ENCODE measurements around the gene SH3TC1.

DNA sequence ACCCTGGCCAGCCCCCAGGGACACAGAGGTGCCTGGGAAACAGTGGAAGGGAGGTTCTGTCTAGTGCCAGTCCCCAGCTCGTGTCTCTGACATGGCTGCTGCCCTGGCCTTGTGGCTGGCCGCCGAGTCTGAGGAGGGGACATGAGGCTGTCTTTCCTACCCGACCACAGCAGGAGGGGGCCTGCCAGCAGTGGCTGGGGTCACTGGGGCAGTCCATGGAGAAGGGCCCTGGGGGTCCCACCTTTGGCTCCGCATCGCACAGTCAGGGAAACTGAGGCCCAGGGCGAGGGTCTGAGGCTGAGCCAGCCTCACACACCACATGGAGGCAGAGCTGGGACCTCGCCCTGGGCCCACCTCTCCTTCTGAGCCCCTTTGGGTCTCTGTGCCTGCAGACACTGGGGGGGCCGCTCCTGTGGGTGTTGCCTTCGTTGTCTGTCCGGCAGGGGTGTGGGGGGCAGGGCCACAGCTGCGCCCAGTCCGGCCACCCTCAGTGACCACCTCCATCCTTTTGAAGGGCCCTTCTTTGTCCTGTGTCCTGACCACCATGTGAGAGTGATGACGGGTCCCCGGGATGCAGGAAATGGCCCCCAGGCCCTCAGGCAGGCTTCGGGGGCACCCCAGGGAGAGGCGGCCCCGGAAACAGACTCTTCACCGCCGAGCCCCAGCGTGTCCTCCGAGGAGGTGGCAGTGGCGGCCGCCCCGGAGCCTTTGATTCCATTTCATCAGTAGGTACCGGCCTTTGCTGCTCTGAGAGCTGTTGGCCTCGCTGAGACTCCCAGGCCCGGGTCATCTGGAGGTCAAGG lies 17.6 kb downstream of the SH3TC1 start:
- TF ChIP-seq, protein P1, sequence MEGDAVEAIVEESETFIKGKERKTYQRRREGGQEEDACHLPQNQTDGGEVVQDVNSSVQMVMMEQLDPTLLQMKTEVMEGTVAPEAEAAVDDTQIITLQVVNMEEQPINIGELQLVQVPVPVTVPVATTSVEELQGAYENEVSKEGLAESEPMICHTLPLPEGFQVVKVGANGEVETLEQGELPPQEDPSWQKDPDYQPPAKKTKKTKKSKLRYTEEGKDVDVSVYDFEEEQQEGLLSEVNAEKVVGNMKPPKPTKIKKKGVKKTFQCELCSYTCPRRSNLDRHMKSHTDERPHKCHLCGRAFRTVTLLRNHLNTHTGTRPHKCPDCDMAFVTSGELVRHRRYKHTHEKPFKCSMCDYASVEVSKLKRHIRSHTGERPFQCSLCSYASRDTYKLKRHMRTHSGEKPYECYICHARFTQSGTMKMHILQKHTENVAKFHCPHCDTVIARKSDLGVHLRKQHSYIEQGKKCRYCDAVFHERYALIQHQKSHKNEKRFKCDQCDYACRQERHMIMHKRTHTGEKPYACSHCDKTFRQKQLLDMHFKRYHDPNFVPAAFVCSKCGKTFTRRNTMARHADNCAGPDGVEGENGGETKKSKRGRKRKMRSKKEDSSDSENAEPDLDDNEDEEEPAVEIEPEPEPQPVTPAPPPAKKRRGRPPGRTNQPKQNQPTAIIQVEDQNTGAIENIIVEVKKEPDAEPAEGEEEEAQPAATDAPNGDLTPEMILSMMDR (conservative IDR thresholded peaks at IDR 0.05; ENCODE audit: low read length): no peak
- no peak for TF ChIP-seq EZH2phosphoT487 (IDR thresholded peaks at IDR 0.05; ENCODE audit: borderline replicate concordance)
